Measurements from ENCODE around the gene CACNA1G. TPM values are rescaled to one million over a fixed set of nuclear protein-coding genes. Genes with fewer than 3 reads are reported as not detected.

CACNA1G gene
- total and polyA plus RNA-seq, 2 donors from 2014 or later: 0.06 TPM; not detected in 1

DNA sequence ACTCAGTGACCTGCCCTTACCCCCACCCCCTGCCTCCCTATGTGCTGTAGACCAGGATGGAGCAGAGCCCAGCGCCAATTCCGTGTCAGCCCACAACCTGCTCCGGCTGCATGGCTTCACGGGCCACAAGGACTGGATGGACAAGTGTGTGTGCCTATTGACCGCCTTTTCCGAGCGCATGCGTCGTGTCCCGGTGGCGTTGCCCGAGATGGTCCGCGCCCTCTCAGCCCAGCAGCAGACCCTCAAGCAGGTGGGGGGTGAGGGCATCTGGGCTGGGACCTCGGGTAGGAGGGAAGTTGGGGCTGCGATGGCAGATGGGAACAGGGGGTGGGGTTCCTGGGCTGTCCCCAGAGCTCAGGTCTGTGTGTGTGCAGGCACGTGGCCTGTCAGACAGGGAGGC lies 6.3 kb upstream of the CACNA1G start:
- Histone ChIP-seq H3K27me3 (ENCODE audit: control insufficient read depth, insufficient read depth, low read length) (no peaks in the 10 kb centered on the region), H3K4me1 (ENCODE audit: control insufficient read depth in 2 of 3, insufficient read depth in 2 of 3, low read depth in 1 of 3, low read length in 3 of 3) (peaks cover 0 to under 1% (median 0%) of the 10 kb centered on the region in 3 donors), H3K36me3 (ENCODE audit: control insufficient read depth in 2 of 3, insufficient read depth in 3 of 3, low read length in 3 of 3) (peaks cover 0 to 15% (median 4%) of the 10 kb centered on the region in 3 donors), H3K9ac (ENCODE audit: low read length in 3 of 3) (no peak overlapping the region), H3K9me3 (ENCODE audit: control insufficient read depth in 2 of 3, insufficient read depth in 1 of 3, low read length in 3 of 3) (no peaks in the 10 kb centered on the region), H3K27ac (ENCODE audit: low read depth in 2 of 2, low read length in 2 of 2) (no peak overlapping the region), H3K4me3 (ENCODE audit: low read length in 3 of 3) (no peak overlapping the region)
- no peak for TF ChIP-seq CTCF (IDR thresholded peaks at IDR 0.05; ENCODE audit: borderline replicate concordance, extremely low read depth, insufficient read depth)
- intact Hi-C loops (cut with DNase I): loop anchor here (10.0 kb wide), 1 partner anchor 121 kb away; no protein-coding TSS in a partner anchor
- no peak for FAIRE-seq
- DNase-seq: no peak

GRCh38 chr17:50556803-50557202 lies 3.7 kb upstream of the CACNA1G start:
- Histone ChIP-seq H3K36me3 (ENCODE audit: control insufficient read depth in 2 of 3, insufficient read depth in 3 of 3, low read length in 3 of 3) (peaks cover 0 to 15% (median 4%) of the 10 kb centered on the region in 3 donors), H3K9ac (ENCODE audit: low read length in 3 of 3) (no peak overlapping the region), H3K9me3 (ENCODE audit: control insufficient read depth in 2 of 3, insufficient read depth in 1 of 3, low read length in 3 of 3) (no peaks in the 10 kb centered on the region), H3K4me1 (ENCODE audit: control insufficient read depth in 2 of 3, insufficient read depth in 2 of 3, low read depth in 1 of 3, low read length in 3 of 3) (peaks cover 0 to 8% (median 7%) of the 10 kb centered on the region in 3 donors), H3K27me3 (ENCODE audit: control insufficient read depth, insufficient read depth, low read length) (peaks cover 3% of the 10 kb centered on the region), H3K4me3 (ENCODE audit: low read length in 3 of 3) (no peak overlapping the region), H3K27ac (ENCODE audit: low read depth in 2 of 2, low read length in 2 of 2) (no peak overlapping the region)
- no peak for DNase-seq
- FAIRE-seq: no peak
- no peak for TF ChIP-seq CTCF (IDR thresholded peaks at IDR 0.05; ENCODE audit: borderline replicate concordance, extremely low read depth, insufficient read depth)
- intact Hi-C loops (cut with DNase I): loop anchor here (10.0 kb wide), 1 partner anchor 118 kb away; no protein-coding TSS in a partner anchor

- H3K27ac ChIP-seq (ENCODE audit: low read depth in 2 of 2, low read length in 2 of 2): no peak overlapping the region
- peaks cover 5% of the 10 kb centered on the region for H3K27me3 ChIP-seq (ENCODE audit: control insufficient read depth, insufficient read depth, low read length)
- no peak for FAIRE-seq
- peaks cover 0 to 15% (median 4%) of the 10 kb centered on the region in 3 donors for H3K36me3 ChIP-seq (ENCODE audit: control insufficient read depth in 2 of 3, insufficient read depth in 3 of 3, low read length in 3 of 3)
- no peak overlapping the region for H3K9ac ChIP-seq (ENCODE audit: low read length in 3 of 3)
- H3K4me3 ChIP-seq (ENCODE audit: low read length in 3 of 3): no peak overlapping the region
- H3K9me3 ChIP-seq (ENCODE audit: control insufficient read depth in 2 of 3, insufficient read depth in 1 of 3, low read length in 3 of 3): no peaks in the 10 kb centered on the region
- intact Hi-C loops (cut with DNase I): loop anchor here (10.0 kb wide), 1 partner anchor 117 kb away; no protein-coding TSS in a partner anchor
- TF ChIP-seq CTCF (IDR thresholded peaks at IDR 0.05; ENCODE audit: borderline replicate concordance, extremely low read depth, insufficient read depth): no peak
- no peak for DNase-seq
- H3K4me1 ChIP-seq (ENCODE audit: control insufficient read depth in 2 of 3, insufficient read depth in 2 of 3, low read depth in 1 of 3, low read length in 3 of 3): peaks cover 0 to 8% (median 7%) of the 10 kb centered on the region in 3 donors
Measured at GRCh38 chr17:50557630-50558029, 2.9 kb upstream of the CACNA1G start.

DNA sequence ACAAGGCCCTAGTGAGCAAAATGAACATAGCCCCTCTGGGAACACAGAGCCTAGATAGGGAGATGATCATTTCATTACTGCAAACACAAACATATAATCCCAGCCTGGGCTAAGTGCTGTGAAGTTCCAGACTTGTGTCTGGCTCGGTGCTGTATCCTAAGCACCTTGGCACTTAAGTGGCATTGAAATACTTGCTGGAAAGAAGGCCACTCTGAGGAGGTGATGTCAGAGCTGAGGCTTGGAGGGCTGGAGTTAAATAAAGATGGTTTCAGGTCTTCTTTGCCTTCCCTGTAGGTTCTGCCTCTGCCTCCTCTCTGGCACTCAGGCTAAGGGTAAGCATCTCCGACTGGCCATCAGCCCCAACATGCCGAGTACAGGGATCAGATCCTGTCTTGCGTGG lies 2.4 kb upstream of the CACNA1G start:
- DNase-seq: no peak
- Histone ChIP-seq H3K9ac (ENCODE audit: low read length in 3 of 3) (no peak overlapping the region), H3K4me3 (ENCODE audit: low read length in 3 of 3) (no peak overlapping the region), H3K27ac (ENCODE audit: low read depth in 2 of 2, low read length in 2 of 2) (no peak overlapping the region), H3K27me3 (ENCODE audit: control insufficient read depth, insufficient read depth, low read length) (peaks cover 5% of the 10 kb centered on the region), H3K36me3 (ENCODE audit: control insufficient read depth in 2 of 3, insufficient read depth in 3 of 3, low read length in 3 of 3) (peaks cover 0 to 15% (median 4%) of the 10 kb centered on the region in 3 donors), H3K4me1 (ENCODE audit: control insufficient read depth in 2 of 3, insufficient read depth in 2 of 3, low read depth in 1 of 3, low read length in 3 of 3) (peaks cover 0 to 8% (median 7%) of the 10 kb centered on the region in 3 donors), H3K9me3 (ENCODE audit: control insufficient read depth in 2 of 3, insufficient read depth in 1 of 3, low read length in 3 of 3) (no peaks in the 10 kb centered on the region)
- TF ChIP-seq CTCF (IDR thresholded peaks at IDR 0.05; ENCODE audit: borderline replicate concordance, extremely low read depth, insufficient read depth): no peak
- intact Hi-C loops (cut with DNase I): loop anchor here (10.0 kb wide), 1 partner anchor 117 kb away; no protein-coding TSS in a partner anchor
- FAIRE-seq: no peak

Data from kidney (tissue), 14 donors.